HG02623 (cell line): ENCODE measurements around the gene MS4A8.
"Not testable (repeated sequence)": the region's sequence is repeated elsewhere in the genome, so short reads cannot be mapped to it uniquely, and the experiment has no call there.

Experiments
- ATAC-seq: cut with Tn5 transposase; IDR thresholded peaks from one replicate; pipeline ENCODE4 v1.9.1; 2021; ENCODE audit warnings: moderate library complexity; ENCODE audit not compliant: unreplicated experiment

The MS4A8 gene, protein sequence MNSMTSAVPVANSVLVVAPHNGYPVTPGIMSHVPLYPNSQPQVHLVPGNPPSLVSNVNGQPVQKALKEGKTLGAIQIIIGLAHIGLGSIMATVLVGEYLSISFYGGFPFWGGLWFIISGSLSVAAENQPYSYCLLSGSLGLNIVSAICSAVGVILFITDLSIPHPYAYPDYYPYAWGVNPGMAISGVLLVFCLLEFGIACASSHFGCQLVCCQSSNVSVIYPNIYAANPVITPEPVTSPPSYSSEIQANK

DNA sequence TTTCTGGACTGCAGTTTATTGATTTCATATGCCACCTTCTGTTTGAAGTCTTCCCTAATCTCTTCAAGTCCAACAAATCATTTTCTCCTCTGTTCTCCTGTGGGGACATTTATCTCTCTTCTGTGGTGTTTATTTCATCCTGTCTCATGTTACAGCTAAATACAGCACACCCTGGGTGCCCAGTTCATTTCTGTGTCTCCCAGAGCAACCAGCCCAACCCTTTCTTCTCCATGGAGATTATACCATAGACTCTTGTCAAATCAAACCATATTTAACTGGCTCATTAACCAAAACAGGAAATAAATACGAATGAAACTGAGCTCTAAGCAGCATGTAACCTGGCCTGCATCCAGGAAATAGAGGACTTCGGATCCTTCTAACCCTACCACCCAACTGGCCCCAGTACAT lies at the start of gene MS4A8:
Gene MS4A8 (plus strand): TSS at position 329 of the 408 bp plus-strand sequence. CDS start 1,249 bp downstream, outside the sequence.
- ATAC-seq = no peak

DNA sequence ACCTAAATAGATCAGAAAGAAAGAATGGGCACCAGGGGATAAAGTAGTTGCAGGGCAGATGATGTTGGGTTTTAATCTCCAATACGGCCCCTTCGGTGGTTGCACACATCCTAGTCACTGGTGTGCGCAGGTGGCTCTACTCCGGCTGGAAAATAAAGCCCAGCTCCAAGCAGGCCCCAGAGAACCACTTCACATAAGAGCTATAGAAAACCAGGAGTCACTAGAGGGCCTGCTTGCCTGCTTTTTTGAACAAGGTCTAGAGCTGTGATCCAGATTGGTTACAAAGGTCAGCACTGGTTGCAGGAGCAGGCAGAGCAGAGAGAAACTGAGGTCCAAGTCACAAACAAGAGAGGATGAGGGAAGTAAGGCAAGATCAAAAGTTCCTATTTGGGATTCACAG lies 41.5 kb upstream of the MS4A8 start:
- ATAC-seq = no peak

GRCh38 chr11:60658409-60658808 lies 41.0 kb upstream of the MS4A8 start:
- ATAC-seq = no peak

- no peak for ATAC-seq
Observed at GRCh38 chr11:60672255-60672654, 27.2 kb upstream of the MS4A8 start.

- ATAC-seq = not testable (repeated sequence)
Observed at GRCh38 chr11:60678231-60678630, 21.2 kb upstream of the MS4A8 start.

DNA sequence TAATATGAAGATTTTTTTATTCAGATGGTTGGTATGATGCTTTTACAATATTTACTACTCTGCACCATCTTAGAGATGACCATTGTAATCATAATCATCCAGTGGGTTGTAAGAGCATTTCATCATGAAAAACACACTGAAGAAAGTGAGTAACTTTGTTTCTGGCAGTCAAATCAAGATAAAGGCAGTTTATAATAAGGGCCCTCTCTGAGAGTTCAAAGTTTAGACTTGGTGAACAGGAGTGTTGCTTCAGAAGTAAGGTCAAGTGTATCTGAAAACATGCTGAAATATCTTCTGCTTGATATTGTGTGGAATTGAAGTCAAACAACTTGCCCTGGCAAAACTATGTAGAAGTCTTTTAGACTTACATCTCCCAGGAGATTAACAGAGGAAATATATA lies 19.5 kb upstream of the MS4A8 start:
- ATAC-seq = no peak

GRCh38 chr11:60680455-60681119 lies 18.8 kb upstream of the MS4A8 start:
- no peak for ATAC-seq

DNA sequence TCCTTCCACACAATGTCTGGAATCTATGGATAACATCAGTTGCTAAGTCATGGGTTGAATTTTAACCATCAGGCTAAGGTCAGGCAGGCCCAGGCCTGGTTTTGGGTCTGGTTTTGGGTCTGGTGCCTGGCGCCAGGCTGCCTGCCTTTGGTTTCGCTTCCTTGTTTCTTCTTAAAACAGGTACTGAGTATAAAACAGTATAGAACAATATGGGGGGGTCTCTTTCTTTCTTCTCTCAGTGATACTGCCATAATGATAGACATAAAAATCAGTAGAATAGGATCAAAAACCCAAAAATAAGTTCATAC lies 14.9 kb upstream of the MS4A8 start:
- not testable (repeated sequence) for ATAC-seq

- no peak for ATAC-seq
Observed at GRCh38 chr11:60691661-60692060, 7.8 kb upstream of the MS4A8 start.

- no peak for ATAC-seq
Observed at GRCh38 chr11:60699936-60700335, 524 bp downstream of the MS4A8 start.

DNA sequence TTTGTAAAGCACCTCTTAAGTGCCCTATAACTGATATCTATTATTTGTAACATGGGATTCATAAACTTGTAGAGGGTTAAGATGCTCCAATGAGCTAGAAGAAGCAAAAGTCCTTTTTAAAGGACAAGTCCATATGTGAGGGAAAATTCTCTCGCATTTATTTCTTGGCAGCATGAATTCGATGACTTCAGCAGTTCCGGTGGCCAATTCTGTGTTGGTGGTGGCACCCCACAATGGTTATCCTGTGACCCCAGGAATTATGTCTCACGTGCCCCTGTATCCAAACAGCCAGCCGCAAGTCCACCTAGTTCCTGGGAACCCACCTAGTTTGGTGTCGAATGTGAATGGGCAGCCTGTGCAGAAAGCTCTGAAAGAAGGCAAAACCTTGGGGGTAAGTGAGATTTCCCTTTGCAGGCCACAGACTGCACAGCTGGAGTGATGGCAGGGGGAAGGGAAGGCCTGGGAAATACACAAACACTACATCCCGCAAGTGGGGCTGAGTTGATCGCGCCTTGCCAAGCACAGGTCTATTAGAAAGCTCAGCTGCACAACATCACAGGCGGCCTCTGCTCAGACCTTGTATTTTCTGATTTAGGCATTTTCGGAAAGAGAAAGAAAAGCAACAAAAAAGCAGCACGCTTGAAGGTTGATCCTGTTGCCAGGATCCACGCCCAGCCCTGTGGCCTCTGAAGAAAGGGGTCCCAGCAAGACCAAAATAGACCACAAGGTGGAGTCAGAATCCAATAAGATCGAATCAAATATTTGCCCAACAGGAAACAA lies 1.5 kb downstream of the MS4A8 start:
- ATAC-seq = no peak

- no peak for ATAC-seq
Observed at GRCh38 chr11:60701469-60701818, 2.0 kb downstream of the MS4A8 start.

DNA sequence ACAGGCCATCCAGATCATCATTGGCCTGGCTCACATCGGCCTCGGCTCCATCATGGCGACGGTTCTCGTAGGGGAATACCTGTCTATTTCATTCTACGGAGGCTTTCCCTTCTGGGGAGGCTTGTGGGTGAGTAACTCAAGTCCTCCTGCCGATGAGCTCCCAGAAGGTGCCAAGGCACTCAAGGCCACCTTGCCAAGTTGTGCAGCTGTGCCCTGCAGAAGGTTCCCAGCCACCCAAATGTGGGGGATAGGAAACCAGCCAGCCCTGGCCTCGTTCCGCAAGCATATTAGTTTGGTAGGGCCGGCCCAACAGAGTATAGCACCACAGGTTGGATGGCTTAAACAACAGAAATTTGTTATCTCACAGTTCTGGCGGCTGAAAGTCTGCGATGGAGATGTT lies 4.0 kb downstream of the MS4A8 start:
- no peak for ATAC-seq

- no peak for ATAC-seq
Observed at GRCh38 chr11:60705895-60706294, 6.5 kb downstream of the MS4A8 start.

GRCh38 chr11:60706931-60707330 lies 7.5 kb downstream of the MS4A8 start:
- ATAC-seq = no peak

GRCh38 chr11:60710482-60710881 lies 11.1 kb downstream of the MS4A8 start:
- no peak for ATAC-seq

DNA sequence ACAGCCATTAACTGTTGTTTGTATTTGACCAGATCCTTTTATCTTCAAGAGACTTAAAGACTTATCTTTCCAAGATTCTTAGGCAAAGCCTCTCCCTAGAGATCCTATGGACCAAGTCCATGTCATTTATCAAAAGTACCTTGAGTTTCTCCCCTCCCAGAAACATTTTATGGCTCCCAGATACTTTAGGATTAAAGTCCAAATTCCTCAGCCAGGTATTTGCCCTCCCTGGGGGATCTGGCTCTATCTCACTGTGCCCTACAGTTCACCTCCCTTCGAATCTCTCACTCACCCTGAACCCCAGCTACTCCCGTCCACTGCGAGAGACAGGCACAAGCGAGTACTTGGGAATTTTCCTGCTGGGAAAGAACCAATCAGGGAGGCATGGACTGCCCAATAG lies 11.9 kb downstream of the MS4A8 start:
- ATAC-seq = no peak

GRCh38 chr11:60713423-60713822 lies 14.0 kb downstream of the MS4A8 start:
- ATAC-seq = not testable (repeated sequence)

DNA sequence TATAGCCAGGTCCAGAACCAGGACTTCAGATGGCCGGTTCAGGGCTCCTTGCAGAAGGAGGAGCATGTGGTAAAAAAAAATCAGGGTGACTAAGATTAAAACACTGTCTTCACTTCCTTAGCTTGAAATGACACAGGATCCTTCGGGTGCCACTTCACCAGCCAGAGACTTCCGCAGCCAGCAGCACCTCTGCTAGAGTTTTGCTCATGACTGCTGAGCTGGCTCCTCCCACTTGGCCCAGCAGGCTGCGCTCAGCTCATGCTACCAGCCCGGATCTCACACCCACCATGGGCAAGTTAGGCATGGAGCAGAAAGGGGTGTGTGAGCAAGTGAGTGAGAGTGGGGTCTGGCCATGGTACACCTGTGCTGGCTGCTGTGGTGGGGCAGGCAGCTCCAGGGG lies 18.5 kb downstream of the MS4A8 start:
- ATAC-seq = no peak

GRCh38 chr11:60718524-60719316 lies 19.3 kb downstream of the MS4A8 start:
- no peak for ATAC-seq

- ATAC-seq = no peak
Observed at GRCh38 chr11:60719391-60719790, 20.0 kb downstream of the MS4A8 start.
